LNCAP (cell line): ENCODE results near the gene AOC2.

Experiments used
- TF ChIP-seq, protein P1 (sequence below): fragments of 450-650 bp; IDR thresholded peaks from 2 replicates; pipeline ENCODE4 v1.5.1; 2017; ENCODE audit warnings: mild to moderate bottlenecking

The AOC2 gene

DNA sequence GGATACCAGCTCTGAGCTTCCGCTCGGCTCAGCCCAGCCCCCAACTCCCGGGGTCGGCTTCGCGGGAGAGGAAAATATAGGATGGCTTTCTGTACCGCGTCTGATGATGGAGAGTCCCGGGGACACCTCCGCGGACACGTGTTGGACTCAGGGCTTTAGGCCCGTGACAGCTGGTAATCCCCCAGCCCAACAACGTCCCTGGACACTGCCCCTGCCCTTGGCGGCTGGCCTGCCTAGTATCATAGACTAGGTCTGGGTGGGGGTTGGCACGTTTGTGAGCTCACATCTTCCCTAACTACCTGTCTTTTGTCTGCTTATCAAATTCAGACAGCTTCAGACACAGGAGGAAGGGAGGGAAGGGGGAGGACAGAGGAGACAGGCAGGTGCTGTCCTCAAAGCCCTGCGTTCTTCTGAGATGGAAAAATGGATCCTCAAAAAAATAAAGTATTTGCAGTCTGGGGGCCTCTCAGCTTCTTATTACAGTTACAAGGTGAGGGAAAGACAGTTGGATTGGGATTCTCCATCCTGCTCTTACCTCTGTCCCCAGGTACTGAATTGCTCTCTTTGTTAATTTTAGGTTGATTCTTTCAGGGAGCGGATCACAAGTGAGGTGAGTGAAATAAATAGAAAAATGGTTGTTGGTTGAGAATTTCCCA, 10.5 kb upstream of the AOC2 start:
- TF ChIP-seq, protein P1, sequence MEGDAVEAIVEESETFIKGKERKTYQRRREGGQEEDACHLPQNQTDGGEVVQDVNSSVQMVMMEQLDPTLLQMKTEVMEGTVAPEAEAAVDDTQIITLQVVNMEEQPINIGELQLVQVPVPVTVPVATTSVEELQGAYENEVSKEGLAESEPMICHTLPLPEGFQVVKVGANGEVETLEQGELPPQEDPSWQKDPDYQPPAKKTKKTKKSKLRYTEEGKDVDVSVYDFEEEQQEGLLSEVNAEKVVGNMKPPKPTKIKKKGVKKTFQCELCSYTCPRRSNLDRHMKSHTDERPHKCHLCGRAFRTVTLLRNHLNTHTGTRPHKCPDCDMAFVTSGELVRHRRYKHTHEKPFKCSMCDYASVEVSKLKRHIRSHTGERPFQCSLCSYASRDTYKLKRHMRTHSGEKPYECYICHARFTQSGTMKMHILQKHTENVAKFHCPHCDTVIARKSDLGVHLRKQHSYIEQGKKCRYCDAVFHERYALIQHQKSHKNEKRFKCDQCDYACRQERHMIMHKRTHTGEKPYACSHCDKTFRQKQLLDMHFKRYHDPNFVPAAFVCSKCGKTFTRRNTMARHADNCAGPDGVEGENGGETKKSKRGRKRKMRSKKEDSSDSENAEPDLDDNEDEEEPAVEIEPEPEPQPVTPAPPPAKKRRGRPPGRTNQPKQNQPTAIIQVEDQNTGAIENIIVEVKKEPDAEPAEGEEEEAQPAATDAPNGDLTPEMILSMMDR: no peak

DNA sequence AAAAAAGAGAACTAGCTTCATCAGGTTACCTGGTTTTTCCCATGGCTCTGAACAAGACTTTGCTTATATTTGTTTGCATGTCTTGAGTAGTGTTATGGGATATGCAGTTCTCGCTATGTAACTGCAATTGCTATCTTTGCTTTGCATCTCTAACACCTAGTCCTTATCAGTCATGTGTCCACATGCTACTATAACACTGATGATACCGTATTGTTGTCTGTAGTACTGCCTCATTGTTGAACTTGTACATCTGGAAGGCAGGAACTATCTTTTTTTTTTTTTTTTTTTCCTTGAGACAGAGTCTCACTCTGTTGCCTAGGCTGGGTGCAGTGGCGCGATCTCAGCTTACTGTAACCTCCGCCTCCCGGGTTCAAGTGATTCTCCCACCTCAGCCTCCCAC, 8.6 kb upstream of the AOC2 start:
- TF ChIP-seq, protein P1: no peak

DNA sequence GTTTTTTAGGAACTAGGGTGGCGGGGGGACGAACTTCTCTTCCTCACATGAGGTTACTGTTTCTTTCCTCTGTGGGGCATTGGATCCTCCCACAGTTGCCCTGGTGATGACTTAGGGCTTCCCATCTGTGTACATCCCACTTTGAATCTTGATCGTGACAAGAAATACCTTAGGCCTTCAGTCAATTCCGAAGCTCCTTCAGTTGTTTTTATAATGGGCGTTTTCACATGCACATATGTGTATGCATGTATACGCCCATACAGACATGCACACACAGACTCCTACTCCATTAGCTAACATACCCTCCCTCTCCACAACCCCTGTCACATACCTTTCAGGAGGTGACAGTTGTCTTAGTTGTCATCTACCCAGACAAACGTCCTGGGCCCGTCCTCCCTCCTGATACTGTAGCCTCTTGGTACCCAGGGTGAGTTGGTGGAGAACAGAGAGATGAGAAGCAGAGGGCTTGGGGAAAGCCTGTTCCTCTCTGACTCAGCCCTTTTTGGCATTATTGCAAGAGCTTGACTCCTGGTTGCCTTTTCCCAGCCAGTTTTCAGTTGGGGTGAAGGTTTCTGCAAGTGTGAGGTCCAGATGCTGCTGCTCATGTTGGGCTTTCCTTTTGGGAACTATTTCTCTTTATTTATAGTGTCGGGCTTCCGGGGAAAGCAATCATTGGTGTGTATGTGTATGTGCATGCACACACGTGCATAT, 2.2 kb upstream of the AOC2 start:
- TF ChIP-seq, protein P1: no peak

DNA sequence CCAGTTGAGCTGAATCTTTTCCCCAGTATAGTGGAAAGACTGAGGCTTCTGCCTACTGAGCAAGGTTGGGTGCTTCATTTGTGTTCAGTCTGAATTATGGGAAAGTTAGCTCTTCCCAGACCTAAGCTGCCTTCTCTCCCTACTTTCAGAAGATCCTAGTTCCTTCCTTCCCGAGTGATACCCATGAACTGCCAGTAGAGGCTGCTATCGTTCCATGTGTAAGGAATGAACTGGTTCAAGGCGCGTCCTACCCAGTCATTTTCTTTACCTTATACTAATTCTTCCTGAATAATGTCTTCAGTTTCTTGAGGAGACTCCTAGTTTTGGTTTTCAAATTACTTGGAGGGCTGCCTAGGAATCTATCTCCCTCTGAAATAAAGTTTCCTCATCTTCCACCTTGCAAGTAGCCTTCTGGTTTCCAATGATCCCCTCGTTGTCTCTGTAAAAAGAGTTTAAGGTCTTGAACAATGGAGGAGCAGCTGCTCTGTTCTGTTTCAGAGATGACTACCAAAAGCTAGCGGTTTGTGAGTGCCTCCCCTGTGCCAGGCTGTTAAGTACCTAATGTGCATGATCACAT, 934 bp upstream of the AOC2 start:
- TF ChIP-seq, protein P1: peak; percentile 93

DNA sequence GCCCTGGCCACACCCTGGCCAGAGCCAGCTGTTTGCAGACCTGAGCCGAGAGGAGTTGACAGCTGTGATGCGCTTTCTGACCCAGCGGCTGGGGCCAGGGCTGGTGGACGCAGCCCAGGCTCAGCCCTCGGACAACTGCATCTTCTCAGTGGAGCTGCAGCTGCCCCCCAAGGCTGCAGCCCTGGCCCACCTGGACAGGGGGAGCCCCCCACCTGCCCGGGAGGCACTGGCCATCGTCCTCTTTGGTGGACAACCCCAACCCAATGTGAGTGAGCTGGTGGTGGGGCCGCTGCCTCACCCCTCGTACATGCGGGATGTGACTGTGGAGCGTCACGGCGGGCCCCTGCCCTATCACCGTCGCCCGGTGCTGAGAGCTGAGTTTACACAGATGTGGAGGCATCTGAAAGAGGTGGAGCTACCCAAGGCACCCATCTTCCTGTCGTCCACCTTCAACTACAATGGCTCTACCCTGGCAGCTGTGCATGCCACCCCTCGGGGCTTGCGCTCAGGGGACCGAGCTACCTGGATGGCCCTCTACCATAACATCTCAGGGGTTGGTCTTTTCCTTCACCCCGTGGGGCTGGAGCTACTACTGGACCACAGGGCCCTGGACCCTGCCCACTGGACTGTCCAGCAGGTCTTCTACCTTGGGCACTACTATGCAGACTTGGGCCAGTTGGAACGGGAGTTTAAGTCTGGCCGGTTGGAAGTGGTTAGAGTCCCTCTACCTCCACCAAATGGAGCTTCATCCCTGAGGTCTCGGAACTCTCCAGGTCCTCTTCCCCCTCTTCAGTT, 578 bp downstream of the AOC2 start:
- TF ChIP-seq, protein P1: no peak

DNA sequence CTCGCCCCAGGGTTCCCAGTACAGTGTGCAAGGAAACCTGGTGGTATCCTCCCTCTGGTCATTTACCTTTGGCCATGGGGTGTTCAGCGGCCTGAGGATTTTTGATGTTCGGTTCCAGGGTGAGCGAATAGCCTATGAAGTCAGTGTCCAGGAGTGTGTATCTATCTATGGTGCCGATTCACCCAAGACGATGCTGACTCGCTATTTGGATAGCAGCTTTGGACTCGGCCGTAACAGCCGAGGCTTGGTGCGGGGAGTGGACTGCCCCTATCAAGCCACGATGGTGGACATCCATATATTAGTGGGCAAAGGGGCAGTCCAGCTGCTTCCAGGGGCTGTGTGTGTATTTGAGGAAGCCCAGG, 1.2 kb downstream of the AOC2 start:
- TF ChIP-seq, protein P1: no peak

DNA sequence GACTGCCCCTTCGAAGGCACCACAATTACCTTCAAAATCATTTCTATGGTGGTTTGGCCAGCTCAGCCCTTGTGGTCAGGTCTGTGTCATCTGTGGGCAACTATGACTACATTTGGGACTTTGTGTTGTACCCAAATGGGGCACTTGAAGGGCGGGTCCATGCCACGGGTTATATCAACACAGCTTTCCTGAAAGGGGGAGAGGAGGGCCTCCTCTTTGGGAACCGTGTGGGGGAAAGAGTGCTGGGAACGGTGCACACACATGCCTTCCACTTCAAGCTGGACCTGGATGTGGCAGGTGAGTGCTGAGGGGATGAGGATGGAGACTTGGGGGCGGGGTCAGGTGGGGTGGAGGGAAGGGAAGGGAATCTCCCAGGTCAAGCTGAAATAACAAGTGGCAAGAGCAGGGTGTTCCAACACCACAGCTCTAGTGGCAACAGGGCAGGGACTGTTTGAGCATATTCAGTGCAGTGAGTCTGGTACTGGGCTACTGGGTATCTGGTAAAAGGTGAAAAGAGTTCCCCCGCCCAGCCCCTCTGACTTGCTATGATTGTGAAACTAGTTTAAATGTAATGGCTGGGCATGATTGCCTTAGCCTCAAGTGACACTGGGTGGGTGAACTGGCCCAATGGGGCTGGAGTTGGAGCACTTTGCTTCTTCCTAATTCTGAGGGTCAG, 1.7 kb downstream of the AOC2 start:
- TF ChIP-seq, protein P1: no peak
